OCI-LY3 (cell line): ENCODE measurements around the gene SCLY.

ENCODE experiments used
- H2AFZ ChIP-seq: fragments of 200-600, 300-600 bp; shearing (Covaris generic); 2 replicates; pipeline ENCODE4 v1.6.0; 2014; ENCODE audit warnings: antibody characterized with exemption, low read depth, low read length
- H3K27ac ChIP-seq: fragments of 200-600, 300-600 bp; sonication (generic); 2 replicates; pipeline ENCODE4 v1.5.1; 2014; ENCODE audit warnings: mild to moderate bottlenecking, low read length, moderate library complexity, mixed read lengths
- H3K27me3 ChIP-seq: fragments of 200-600, 300-600 bp; sonication (generic); 2 replicates; pipeline ENCODE4 v1.6.1; 2014; ENCODE audit warnings: low read depth, low read length, mixed read lengths
- H3K36me3 ChIP-seq: fragments of 200-600, 300-600 bp; sonication (generic); replicated peaks from 2 replicates; pipeline ENCODE3; 2014; ENCODE audit warnings: low read depth, low read length, mixed read lengths
- H3K4me1 ChIP-seq: fragments of 300-600, 200-600 bp; sonication (generic); 2 replicates; pipeline ENCODE4 v1.6.1; 2014; ENCODE audit warnings: low read length, mixed read lengths
- H3K4me2 ChIP-seq: fragments of 200-600, 300-600 bp; sonication (generic); 2 replicates; pipeline ENCODE4 v1.6.1; 2014; ENCODE audit warnings: low read length, mixed read lengths
- H3K4me3 ChIP-seq: fragments of 300-600, 200-600 bp; sonication (generic); 2 replicates; pipeline ENCODE4 v1.5.1; 2014; ENCODE audit warnings: antibody characterized with exemption, mild to moderate bottlenecking, low read length, moderate library complexity
- H3K79me2 ChIP-seq: fragments of 300-600, 200-600 bp; shearing (Covaris generic); 2 replicates; pipeline ENCODE4 v1.6.1; 2014; ENCODE audit warnings: mild to moderate bottlenecking, low read length, mixed read lengths
- H3K9ac ChIP-seq: fragments of 300-600, 200-600 bp; shearing (Covaris generic); 2 replicates; pipeline ENCODE4 v1.6.0; 2014; ENCODE audit warnings: mild to moderate bottlenecking, low read length, moderate library complexity
- H3K9me3 ChIP-seq: fragments of 200-600, 300-600 bp; shearing (Covaris generic); 2 replicates; pipeline ENCODE4 v1.6.1; 2014; ENCODE audit warnings: low read length, mixed read lengths; ENCODE audit not compliant: insufficient read depth
- H4K20me1 ChIP-seq: fragments of 200-600, 300-600 bp; sonication (generic); 2 replicates; pipeline ENCODE4 v1.6.1; 2016; ENCODE audit warnings: low read length, mixed read lengths; ENCODE audit not compliant: insufficient read depth
- CTCF ChIP-seq: fragments of 200-600, 300-600 bp; sonication (generic); IDR thresholded peaks from 2 replicates; pipeline ENCODE4 v1.5.1; 2014; ENCODE audit warnings: antibody characterized with exemption, low read length, low read depth
- EZH2phosphoT487 ChIP-seq: fragments of 200-600 bp; shearing (Covaris generic); IDR thresholded peaks from 2 replicates; pipeline ENCODE4 v1.6.1; 2018; ENCODE audit warnings: antibody characterized with exemption, mixed run types, low read depth

SCLY gene

GRCh38 chr2:238128534-238129001, 67.8 kb downstream of the SCLY start:
- Histone ChIP-seq H3K79me2 (no peaks in the 10 kb centered on the region), H3K4me2 (no peak overlapping the region), H3K27ac (no peak overlapping the region), H3K9ac (no peak overlapping the region), H3K4me1 (no peaks in the 10 kb centered on the region), H4K20me1 (no peaks in the 10 kb centered on the region), H3K27me3 (no peaks in the 10 kb centered on the region), H3K9me3 (0 out of 2 replicates have a peak, but pooled peaks cover 4% of the 10 kb centered on the region), H3K4me3 (no peak overlapping the region), H2AFZ (no peak overlapping the region), H3K36me3 (no peaks in the 10 kb centered on the region)
- TF ChIP-seq EZH2phosphoT487 (no peak), CTCF (no peak)

GRCh38 chr2:238129166-238130010, 68.6 kb downstream of the SCLY start:
- H2AFZ ChIP-seq: no peak overlapping the region
- no peak overlapping the region for H3K9ac ChIP-seq

GRCh38 chr2:238130111-238130695, 69.4 kb downstream of the SCLY start:
- H3K4me3 ChIP-seq: no peak overlapping the region
- H2AFZ ChIP-seq: no peak overlapping the region
- no peaks in the 10 kb centered on the region for H3K79me2 ChIP-seq
- no peak overlapping the region for H3K27ac ChIP-seq
- H3K9ac ChIP-seq: no peak overlapping the region
- H3K4me1 ChIP-seq: no peaks in the 10 kb centered on the region
- H3K27me3 ChIP-seq: no peaks in the 10 kb centered on the region
- 0 out of 2 replicates have a peak, but pooled peaks cover 4% of the 10 kb centered on the region for H3K9me3 ChIP-seq
- H3K36me3 ChIP-seq: no peaks in the 10 kb centered on the region
- TF ChIP-seq CTCF (no peak), EZH2phosphoT487 (no peak)
- H4K20me1 ChIP-seq: no peaks in the 10 kb centered on the region
- H3K4me2 ChIP-seq: no peak overlapping the region

More at GRCh38 chr2:238129166-238130010, 68.6 kb downstream of the SCLY start:
- Histone ChIP-seq H4K20me1 (no peaks in the 10 kb centered on the region), H3K4me2 (no peak overlapping the region), H3K27me3 (no peaks in the 10 kb centered on the region), H3K79me2 (no peaks in the 10 kb centered on the region), H3K27ac (no peak overlapping the region), H3K9me3 (0 out of 2 replicates have a peak, but pooled peaks cover 4% of the 10 kb centered on the region), H3K36me3 (no peaks in the 10 kb centered on the region), H3K4me3 (no peak overlapping the region), H3K4me1 (no peaks in the 10 kb centered on the region)
- TF ChIP-seq CTCF (no peak), EZH2phosphoT487 (no peak)
